GM21529 (cell line): ENCODE results near the gene HSD3B2.

ENCODE experiments used
- ATAC-seq: cut with Tn5 transposase; IDR thresholded peaks from one replicate; pipeline ENCODE4 v1.9.1; 2021; ENCODE audit not compliant: unreplicated experiment

The HSD3B2 gene

GRCh38 chr1:119396982-119397381 lies 18.0 kb upstream of the HSD3B2 start:
- no peak for ATAC-seq

- ATAC-seq = no peak
Observed at GRCh38 chr1:119397986-119398385, 17.0 kb upstream of the HSD3B2 start.

DNA sequence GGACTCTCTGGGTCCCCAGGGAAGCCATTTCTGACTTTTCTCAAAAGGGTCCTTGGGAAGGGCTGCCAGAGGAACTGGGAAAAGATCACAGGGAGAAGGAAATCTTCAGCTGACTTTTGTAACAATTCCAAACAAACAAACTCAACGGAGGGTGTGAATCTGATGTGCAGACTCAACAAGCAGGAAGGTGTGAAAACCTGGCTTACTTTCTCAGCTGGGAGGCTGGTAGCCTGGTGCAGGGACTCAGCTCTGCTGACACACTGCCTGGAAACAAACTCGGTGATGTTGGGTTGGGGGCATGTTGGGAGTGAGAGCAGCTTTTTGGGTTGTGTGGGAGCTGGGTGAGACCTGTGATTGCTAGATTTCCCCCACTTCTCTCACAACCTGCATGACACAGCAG lies 10.2 kb upstream of the HSD3B2 start:
- no peak for ATAC-seq

DNA sequence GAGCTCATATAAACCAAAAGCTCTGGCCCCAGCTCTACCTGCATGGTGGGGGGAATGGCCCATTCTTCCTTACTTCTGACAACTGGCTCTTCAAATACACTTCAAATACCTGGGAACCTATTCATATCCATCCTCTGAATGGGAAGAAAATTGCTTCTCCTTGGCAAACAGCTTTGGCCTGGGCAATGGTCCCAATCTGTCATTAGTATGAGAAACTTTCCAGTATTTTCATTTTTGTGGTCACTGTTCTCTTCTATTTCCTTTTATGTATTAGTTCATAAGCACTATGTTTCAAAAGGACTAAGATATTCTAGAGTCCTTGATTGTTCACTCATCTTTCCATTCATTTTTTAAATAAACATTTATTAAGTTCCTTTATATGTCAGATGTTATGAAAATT lies 5.2 kb upstream of the HSD3B2 start:
- ATAC-seq = no peak

GRCh38 chr1:119410961-119411360 lies 4.0 kb upstream of the HSD3B2 start:
- no peak for ATAC-seq

GRCh38 chr1:119416006-119416640 lies 1.2 kb downstream of the HSD3B2 start:
- ATAC-seq = no peak

GRCh38 chr1:119419109-119419508 lies 4.2 kb downstream of the HSD3B2 start:
- no peak for ATAC-seq

DNA sequence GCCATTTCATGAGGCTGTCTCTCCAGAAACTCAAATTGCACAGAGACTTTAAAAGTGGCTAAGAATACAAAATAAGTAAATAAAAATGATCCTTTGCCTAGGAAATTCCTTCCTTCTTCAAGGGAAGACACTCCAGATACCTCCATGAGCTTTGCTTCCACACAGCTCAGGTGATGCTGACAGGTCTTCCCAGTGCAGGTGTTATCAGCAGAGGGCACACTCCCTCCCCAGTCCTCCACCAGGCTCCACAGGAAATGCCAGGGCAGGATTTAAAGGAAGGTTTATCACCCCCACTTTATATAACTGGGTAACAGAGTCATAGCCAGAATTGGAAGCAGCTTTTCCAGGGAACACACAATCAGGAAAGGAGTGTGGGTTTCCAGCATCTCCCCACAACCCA lies 5.7 kb downstream of the HSD3B2 start:
- no peak for ATAC-seq

DNA sequence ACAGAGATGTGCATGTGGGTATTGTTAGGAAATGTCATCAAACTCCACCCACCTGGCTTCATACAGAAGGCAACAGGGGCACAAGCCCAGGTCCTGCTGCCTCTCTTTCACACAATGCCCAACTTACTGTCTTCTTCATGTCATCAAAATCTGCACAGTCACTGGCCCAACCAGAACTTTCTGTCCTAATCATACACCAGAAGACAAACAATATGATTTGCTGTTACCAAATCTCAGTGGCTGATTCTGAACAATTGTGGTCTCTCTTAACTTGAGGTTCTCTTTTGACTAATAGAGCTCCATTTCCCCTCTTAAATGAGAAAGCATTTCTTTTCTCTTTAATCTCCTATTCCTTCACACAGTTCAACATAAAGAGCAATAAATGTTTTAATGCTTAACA lies 7.7 kb downstream of the HSD3B2 start:
- ATAC-seq = no peak

DNA sequence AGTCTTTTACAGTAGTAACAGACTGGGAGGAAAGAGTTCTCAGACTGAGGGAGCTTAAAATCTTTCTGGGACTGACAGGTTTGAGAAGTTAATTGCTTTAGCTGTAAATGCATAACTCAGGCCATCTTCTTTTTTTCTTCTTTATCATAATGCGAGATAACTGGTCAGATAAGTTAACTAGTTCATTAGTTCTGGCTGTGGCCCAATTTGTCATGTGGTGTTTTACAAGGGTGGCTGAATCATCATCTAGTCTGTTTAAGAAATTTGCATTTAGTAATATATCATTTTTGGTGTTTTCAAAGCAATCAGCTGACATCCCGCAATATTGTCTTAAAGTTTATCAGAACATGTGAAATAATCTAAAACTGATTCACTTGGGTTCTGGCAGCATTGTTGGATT lies 14.0 kb downstream of the HSD3B2 start:
- ATAC-seq = no peak

DNA sequence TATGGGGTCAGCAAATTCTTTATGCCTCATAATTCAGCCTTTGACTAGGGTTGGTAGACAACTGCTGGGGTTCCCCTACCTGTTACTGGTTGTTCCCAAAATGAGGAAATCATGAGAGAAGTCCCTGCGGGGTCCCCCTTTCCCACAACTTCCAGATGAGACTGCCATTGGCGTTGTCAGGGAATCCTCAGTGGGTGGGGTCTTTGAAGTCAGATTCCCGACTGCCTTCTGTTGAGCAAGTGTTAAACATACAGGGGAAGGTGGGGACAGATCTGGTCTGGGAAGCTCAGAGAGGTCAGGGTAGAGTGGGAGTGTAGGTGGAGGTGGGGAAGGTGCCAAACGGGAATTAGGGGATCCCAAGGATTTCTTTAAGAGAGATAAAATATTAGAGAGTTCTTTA lies 14.7 kb downstream of the HSD3B2 start:
- ATAC-seq = no peak

DNA sequence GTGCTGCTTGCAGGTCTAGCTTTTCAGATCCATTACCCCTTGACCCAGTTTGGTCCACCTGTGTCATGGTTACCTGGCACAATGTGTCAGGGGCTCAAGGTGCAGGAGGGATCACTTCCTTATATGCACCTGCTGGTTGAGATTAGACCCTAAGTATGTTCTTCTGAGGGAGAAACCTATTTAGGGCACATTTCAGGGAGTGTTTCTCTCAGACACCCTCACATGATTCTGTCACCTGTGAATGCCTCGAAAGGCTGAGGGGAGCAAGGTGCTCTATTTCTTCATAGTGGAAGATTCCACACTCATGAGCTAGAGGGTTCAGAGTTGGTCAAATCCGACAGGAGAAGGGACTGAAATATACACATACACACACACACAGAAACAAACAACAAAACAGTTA lies 15.5 kb downstream of the HSD3B2 start:
- no peak for ATAC-seq

DNA sequence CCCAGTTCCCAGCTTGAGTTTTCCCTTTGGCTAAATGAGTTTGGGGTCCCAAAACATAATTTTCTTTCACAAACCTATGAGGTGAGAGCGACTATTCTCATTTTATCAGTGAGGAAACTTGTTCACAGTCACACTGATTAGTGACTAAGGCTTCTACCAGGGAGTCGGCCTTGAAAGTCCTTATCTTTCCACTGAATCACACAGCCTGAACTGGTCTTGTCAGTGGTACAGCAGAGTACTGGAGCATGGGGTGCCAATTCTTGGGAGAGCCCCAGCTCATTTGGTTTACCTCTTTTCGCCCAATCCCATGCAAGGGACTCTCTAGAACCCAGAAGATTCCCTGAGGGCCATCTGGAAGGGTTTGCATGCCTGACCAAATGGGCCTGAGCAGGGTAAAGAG lies 16.9 kb downstream of the HSD3B2 start:
- ATAC-seq = no peak

DNA sequence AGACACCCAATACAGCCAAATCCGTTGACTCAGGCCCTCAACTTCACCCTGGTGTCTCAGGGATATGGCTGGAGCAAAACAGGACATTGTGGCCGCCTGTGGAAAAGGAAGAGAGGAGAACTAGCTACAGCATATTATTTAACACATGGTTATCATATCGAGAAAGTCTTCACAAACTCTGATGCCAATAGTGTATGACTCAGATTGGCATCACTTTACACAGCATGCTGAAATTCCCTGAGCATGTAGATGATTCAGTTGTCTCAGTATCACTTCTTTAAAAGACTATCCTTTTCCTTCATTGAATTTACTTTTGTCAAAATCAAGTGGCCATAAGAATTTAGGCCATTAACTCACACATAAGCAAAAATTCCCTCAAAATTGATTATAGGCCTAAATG lies 20.1 kb downstream of the HSD3B2 start:
- ATAC-seq = no peak

GRCh38 chr1:119438761-119439160 lies 23.8 kb downstream of the HSD3B2 start:
- no peak for ATAC-seq

DNA sequence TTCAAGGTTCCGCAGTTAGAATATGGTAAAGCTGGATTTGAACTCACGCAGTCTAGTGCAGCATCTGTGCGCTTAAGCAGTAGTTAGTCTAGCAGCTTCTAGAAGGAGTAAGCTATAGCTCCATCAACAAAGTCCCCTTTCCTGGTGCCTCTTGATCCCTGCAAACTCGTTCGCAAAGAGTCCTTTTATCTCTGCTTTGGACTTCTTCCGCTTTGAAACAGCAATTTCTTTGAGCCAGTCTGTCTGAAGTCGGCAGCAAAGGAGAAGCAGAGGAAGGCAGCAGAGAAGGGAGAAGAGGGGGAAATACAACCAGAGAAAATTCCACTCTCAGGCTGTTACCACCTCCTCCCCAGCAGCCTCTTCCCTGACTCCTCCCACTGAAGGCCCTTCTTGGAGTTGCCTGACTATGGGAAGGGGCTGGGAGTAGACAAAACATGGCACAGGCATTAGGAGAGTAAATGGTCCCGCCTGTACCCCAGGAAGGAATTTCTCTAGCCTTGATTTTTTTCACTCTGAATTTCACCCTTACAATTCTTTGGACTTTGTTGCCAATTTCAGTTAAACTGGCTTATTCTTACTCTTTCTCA lies 25.9 kb downstream of the HSD3B2 start:
- no peak for ATAC-seq

- ATAC-seq = no peak
Observed at GRCh38 chr1:119442756-119443155, 27.8 kb downstream of the HSD3B2 start.

DNA sequence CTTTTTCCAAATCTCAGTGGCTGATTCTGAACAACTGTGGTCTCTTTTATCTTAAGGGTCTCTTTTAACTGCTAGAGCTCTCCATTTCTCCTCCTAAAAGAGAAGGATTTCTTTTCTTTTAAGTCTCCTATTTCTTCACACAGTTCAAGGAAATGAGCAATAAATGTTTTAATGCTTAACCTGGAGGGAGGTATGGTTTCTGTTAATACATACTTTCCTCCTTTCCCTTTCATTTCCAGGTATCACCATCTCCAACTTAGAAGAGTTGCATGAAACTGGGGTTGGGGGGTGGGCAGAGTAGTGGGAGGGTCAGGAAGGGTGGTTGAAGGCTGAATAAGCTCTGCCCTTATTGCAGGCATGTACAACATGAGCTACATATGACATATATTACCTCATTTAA lies 31.4 kb downstream of the HSD3B2 start:
- ATAC-seq = no peak

GRCh38 chr1:119447344-119448126 lies 32.6 kb downstream of the HSD3B2 start:
- no peak for ATAC-seq

GRCh38 chr1:119448127-119448511 lies 33.2 kb downstream of the HSD3B2 start:
- ATAC-seq = no peak

GRCh38 chr1:119449971-119450370 lies 35.0 kb downstream of the HSD3B2 start:
- ATAC-seq = no peak

DNA sequence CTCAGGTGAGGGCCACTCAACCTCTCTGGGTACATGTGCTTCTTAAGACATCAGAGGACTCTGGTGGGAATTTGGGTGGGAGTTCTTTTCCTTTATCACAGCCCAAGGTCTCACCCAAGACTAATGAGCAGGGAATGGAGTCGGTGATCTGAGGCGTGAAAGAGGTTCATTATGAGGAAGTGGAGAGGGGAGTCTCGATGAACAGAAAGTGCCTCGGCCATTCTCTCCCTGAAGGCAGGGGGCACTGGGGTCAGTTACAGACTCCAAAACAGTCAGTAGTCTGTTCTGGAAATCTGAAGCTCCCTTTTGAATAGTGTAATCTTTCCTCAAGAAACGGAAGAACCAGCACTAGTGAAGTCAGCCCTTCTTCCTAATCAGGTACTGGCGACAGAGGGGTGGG lies 36.2 kb downstream of the HSD3B2 start:
- no peak for ATAC-seq
